ENCODE results near the gene MC4R.
"Not testable (repeated sequence)": the region's sequence is repeated elsewhere in the genome, so short reads cannot be mapped to it uniquely, and the experiment has no call there.

Gene MC4R

DNA sequence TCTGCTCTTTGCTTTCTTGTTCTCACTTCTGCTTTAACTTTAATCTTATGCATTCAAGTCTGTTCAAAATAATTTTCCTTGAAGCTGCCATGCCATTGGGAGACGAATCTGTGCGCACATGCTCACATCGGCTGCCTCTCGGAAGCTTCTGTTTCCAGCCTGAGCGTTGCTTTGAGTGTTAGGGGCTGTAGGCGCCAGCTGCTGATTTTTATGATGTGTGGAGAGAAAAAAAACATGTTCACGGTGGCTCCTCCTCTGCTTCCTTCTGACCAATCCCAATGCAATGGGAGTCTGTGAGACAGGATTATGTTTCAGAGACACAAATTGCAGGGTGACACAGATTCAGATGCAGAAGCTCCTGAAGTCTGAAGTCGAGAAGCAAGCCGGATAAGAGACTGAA is at the start of gene MC4R:
Gene MC4R (minus strand): TSS at position 180 of the 400 bp plus-strand sequence. CDS start 426 bp downstream, outside the sequence.
- DNase-seq = no peak

DNA sequence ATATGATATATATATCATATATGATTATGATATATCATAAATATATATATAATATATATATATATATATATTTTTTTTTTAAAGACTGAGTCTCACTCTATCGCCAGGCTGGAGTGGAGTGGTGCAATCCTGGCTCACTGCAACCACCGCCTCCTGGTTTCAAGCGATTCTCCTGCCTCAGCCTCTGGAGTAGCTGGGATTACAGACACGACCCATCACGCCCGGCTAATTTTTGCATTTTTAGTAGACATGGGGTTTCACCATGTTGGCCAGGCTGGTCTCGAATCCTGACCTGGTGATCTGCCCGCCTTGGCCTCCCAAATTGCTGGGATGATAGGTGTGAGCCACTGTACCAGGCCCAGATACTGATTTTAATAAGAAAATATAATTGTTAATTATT is 49.7 kb upstream of the MC4R start:
- not testable (repeated sequence) for DNase-seq

DNA sequence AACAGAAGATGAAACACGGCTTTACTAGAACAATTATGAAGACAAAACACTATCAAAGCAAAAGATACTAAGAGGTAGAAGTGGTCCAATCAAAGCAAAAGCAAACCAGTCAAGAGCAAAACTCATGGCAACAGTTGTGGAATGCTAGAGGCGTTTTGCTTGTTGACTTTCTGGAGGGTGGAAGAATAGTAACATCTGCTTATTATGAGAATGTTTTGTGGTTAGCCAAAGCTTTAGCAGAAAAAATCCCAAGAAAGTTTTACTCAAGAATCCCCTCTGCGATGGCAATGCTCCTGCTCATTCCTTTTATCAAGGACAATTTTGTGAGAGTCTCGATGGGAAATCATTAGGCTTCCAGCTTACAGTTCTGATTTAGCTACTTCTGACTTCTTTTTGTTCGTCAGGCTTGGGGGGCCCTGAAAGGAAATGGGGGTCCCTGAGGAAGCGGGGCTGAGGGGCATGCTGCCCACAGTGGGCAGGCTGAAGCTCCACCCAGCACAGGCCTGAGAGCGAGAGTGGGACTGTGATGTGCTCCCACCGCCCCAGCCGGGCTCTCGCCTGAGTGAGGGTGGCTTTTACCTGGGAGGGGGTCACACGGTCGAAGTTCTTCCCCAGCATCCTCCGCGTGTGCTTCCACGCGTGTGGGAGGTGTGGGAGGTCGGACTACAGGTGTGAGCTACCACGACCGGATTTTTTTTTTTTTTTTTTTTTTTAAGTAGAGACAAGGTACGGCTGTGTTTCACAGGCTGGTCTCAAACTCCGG is 49.0 kb upstream of the MC4R start:
- no peak for DNase-seq

DNA sequence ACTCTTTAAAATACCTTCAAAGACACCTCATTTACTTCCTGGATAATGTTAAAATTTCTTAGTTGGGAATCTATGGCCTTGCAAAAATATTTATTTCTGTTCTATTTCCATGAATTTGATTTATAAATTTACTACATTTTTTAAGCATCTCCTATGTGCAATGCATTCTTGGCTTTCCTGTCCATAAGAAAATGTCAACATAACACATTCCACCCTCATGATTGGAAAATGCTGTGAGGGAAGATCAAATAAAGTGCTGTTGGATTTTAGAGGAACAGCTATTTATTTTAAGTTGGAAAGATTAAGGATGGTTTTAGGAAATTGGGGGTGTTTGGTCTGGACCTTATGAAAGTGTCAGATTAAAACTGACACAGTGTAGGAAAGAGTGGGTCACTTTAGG is 45.4 kb upstream of the MC4R start:
- no peak for DNase-seq

DNA sequence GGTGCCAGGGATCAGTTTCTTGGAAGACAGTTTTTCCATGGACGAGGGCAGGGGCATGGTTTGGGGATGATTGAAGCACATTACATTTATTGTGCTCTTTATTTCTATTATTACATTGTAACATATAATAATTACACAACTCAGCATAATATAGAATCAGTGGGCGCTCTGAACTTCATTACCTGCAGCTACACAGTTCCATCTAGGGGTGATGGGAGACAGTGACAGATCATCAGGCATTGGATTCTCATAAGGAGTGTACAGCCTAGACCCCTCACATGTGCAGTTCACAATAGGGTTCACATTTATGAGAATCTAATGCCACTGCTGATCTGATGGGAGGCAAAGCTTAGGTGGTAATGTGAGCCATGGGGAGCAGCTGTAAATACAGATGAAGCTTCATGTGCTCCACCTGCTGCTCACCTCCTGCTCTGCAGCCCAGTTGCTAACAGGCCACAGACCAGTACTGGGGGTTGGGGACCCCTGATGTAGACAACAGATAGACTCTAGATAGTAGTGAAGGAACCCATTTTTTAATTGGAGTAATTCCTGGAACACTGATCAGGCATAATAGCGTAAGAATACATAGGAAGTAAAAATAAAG is 41.5 kb upstream of the MC4R start:
- DNase-seq = peak in 1 of 3 donors; percentile 0

DNA sequence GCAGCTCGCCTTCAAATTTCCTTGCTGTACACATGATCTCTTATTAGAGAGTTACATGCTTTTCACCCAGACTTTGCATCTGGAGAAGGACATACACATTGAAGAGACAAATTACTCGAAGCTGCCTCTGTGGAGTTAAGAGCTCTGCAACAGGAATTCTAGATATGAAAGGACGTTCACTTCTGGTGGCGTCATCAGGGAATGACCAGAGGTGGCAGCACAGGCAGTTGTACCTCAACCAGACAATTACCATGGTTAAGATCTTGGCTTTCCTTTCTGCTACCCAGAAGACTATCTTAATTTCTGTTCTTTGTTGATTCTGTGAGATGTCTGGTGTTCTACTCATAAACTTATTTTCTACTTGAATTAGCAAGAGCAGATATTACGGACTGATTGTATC is 39.1 kb upstream of the MC4R start:
- no peak for DNase-seq

DNA sequence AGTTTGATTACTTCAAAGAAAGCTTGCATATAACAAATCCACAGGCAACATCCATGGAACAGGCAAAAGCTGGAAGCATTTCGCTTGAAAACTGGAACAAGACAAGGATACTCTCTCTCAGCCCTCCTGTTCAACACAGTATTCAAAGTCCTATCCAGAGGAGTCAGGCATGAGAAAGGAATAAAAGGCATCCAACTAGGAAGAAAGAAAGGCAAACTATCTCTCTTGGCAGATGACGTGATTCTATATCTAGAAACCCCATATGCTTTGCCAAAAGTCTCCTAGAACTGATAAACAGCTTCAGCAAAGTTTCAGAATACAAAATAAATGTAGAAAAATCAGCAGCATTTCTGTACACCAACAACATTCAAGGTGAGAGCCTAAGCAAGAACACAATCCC is 34.1 kb upstream of the MC4R start:
- DNase-seq = no peak

DNA sequence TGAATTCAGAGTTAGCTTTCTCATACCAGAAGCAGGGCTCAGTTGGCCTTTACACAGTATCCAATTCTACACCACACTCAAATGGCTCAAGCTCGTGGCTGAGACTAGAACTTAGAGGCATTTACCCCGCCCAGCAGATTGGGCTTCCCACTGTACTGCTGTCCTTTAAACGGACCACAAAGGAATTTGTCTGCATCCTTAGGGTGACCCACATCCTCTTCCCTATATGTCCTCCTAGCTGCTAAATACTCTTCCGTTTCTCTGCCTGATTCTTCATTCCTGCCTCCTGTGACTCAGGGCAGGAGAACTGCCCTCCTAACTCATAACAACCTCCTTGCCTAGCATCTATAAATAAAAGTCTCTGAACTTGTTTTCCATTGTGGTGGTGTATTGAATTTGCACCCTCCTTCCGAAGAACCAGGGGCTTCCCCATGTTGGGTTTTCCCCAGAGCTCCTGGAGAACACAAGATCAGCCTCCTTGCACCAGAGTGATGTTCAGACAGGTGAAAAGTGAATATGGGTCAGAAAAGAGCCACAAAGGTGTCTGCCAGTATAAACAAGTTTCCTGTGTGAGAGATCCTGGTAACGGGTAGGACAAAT is 32.0 kb upstream of the MC4R start:
- no peak for DNase-seq

DNA sequence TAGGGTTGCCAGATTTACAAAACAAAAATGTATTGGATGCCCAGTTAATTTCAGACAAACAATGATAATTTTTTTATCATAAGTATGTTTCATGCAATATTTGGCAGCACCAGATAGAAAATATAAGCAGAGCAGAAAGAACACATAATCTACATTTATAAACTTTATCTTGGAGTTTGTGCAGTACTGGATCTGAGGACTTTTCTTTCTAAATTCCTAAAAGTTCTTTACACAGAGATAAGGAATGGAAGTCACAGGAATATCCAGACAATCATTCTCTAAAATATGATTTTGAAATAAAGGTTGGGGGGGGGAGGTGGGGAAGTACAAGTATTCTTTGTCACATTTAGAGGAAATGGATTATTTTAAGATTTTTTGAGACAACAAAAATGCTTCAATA is 28.8 kb upstream of the MC4R start:
- no peak for DNase-seq

DNA sequence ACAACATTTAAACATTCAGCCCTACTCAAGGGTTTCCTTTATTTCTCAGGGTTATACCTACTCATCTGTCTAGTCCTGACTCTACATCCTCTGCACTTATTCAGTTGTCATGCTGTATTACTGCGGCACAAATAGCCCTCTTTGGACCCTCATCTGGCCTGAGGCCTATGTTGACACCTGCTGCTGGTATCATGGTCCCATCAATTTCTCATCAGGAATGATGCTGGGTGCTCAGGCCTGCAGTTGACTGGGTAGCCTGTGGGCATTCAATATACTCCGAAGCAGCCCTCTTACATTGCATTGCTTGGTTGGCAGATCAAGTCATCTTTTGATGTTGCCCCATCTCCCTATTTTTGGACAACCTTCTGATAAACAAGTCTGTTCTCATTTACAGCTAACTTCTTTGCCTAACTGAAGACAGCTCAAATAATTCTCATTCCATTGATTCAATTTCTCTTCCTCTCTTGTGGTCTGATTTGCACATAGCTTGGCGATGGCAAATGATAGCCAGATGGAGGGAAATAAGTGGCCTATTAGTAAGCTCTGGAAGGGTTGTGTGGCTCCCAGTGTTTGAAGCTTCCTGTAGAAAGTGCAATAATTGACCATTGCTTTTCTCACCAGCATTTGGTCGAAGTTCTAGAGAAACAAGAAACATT is 19.1 kb upstream of the MC4R start:
- DNase-seq = no peak

DNA sequence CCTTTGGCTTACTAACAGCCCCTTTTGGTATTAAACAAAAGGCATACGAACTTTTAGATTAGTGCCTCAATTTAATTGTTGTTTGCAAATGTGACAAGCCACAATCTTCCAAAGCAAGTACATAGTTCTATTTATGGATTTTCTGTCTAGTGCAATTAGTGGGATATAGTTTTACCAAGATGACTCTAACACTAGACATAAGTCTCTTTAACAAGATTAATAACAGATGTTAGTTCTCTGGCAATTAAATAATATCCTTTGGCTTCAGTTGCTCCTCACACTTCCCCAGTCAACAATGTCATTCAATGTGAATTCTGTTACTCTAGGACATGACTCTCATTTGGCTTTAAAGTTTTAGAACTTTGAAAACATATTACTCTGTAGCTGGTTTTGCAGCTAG is 16.7 kb upstream of the MC4R start:
- DNase-seq = no peak

DNA sequence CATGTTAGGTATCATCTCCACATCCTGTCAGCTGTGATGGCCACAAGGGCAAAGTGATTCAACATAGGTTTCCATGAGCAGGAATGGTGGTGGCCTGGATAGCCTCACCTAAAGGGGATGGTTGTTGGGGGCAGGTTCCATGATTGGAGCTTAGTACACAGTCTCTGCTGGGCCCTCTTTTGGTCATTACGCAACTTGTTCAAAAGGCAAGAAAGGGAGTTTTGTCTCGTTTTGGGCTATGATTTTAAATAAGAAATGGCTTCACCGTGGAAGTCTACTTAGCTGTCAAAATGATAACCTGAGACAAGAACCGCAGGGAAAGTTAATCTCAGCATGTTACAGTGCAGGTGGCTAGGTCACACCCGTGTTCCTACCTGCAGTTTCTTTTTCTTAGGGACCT is 13.1 kb upstream of the MC4R start:
- no peak for DNase-seq

DNA sequence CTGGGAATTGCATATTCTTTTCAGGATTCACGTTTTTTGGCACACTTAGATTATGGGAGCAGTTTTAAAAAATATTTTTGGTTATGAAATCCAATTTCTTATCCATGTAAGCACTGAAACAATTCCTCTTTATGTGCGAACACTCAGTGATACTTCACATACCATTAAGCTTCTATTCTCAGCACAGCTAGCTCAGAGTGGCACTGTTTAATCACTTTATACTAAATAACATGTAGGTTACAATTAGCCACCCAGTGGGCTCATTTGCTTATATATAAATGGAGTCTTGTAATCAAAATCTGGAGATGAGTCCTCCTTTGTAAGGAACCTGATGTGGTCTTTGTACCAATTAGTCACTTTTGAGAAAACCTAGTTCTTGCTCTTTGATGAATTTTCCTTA is 11.3 kb upstream of the MC4R start:
- no peak for DNase-seq

DNA sequence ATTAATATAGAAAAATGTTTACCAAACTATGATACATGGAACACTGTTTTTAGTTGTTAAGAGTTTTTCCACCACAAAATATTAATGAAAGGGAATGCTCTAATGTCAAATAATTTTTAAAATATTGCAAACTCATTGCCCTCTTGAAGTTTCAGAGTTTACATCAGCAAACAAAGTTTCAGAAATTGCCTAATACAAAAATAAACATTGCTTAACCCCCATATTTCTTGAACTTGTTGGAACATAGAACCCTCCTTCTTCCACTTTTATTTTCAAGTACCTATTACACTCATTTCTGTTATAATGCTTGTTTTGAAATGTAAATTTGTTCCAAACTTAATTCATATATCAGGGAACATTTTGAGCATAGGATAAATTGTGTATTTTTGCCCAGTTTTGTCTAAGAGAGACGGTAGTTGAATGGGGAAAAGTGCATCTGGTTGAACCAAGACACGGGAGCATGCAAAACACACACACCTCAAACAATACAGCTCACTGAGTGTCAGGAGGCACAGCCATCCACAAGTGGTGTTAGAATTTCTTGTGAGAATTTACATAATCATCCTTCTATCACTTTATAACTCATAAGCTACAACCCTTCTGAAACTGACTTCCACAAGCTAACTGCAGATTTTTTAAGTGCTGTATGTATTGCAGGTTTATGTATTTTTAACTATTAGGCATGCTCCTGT is 5.3 kb upstream of the MC4R start:
- DNase-seq = peak in 1 of 3 donors; percentile 2

DNA sequence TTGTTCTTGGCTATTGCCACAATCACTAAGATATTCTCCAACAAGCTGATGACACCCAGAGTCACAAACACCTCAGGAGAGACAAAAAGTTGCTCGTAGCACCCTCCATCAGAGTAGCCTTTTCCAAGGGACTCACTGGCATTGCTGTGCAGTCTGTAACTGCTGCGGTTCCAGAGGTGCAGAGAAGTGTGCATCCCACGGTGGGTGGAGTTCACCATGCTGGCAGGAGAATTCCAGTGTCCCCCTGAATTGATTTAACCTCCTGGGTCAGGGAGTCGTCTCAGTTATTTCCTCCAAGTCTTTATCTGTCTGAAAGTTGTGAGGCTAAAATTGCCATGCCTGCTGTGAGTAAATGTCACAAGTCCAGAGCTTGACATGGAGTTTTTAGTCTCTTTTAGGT is 443 bp downstream of the MC4R start:
- DNase-seq = no peak

DNA sequence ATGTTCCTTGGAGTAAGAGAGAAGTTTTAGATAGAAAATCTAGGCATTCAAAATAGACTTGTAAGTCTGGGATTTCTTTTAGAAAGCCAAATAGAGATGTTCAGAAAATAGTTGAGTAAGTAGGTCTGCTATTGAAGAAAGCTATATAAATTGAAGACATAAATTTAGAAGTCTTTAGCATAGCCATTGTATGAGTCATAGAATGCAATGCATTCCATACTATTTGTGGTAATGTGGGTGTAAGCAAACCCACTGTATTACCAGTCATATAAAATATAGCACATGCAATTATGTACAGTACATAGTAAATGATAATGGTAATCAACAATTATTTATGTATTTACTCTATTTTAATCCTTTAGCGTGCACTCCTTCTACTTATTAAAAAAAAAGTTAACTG is 14.1 kb downstream of the MC4R start:
- no peak for DNase-seq

DNA sequence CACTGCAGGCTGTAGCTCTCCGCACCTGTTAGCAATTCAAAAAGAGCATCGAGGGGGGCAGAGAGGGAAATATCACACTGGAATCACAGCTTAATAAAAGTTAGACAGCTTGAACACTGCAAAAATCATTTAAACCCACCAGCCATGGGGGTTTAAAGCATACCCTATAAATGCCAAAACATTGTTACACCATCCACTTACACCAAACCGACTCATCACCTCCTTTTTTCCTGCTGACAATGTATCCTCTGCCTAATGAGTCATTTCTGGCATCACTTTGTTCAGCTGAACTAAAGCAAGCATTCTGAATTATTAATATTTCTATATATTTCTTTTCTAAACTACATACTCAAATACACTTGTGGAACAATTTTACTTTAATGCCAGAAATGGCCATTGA is 21.6 kb downstream of the MC4R start:
- no peak for DNase-seq

DNA sequence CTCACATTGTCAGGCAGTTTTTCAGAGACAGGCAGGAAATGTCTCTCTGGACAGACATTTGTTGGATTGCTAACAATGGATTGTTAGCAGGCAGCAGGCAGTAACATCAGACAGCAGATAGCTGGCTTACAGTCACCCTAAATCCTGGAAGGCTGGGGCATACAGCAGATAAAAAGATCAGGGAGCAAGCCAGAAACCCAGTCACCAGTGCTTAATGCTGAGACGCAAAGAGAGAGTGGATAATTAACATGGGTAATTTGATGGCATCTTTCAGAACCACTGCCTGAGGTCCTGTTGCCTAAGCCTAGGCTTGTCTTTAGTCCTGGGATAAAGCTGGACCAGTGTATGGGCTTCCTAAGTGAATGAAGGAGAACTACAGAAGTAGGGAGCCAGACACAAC is 22.4 kb downstream of the MC4R start:
- no peak for DNase-seq

DNA sequence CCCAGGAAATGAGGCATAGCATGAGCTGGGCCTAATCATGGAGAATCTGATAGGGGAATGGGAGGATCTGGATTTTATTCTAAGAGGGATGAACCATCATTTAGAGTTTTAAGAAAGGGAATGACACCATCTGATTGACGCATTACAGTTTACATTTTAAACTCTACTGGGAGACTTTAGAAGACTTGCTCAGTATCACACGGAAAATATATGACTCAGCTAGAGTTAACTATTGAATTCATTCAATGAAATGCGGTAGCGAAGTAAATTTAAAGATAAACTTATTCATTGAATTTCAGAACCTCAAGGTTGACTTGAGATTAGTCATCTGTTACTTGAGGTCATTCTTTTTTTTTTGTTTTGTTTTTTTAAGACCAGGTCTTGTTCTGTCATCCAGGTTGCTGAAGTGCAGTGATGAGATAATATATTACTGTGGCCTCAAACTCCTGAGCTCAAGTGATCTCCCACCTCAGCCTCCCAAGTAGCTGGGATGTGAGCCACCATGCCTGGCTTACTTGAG is 25.0 kb downstream of the MC4R start:
- DNase-seq = no peak

DNA sequence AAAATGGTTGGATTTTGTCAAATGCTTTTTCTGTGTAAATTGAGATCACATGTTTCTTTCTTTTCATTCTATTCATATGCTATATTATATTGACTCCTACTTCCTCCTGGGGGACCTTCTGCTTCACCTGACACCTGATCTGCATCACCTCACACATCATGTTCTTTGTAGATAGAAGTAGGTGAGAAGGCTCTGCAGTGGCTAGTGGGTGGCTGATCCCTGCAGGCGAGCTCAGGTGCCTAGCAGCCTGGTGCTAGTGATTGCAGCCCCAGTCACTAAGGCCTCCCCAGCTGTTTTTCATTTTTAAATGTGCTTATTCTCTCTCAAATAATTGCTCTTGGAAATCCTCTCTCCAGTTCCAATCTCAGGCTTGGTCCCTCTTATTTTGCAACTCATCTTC is 33.6 kb downstream of the MC4R start:
- no peak for DNase-seq

DNA sequence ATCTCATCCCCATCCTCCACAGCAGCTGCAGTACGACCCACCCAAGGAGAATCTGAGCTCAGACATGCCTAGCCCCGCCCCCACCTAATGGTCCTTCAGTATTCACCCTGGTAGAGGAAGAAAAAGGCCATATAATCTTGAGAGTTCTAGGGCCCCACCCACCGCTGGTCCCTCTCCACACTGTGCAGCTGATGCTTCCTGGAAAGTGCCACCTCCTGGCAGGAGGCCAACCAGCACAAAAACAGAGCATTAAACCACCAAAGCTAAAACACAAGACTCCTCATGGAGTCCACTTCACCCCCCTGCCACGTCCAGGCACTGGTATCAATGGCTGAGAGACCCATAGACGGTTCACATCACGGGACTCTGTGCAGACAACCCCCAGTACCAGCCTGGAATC is 40.7 kb downstream of the MC4R start:
- no peak for DNase-seq

DNA sequence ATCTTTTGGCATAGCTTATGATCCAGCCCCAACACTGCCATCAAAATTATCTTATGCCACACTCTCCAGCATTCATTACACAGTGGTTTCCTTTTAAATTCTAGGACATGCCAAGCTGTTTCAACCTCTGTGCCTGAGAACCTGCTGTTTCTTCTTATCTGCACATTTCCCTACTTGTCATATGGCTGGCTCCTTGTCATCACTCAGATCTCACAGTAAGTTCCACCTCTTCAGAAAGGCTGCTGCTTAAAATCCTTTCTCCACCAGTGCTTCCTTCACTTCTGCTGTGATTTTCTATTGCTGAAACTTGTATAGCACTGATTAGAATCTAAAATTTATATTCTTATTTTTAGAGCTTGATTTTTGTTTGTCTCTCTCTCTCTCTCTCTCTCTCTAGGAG is 43.4 kb downstream of the MC4R start:
- DNase-seq = no peak

DNA sequence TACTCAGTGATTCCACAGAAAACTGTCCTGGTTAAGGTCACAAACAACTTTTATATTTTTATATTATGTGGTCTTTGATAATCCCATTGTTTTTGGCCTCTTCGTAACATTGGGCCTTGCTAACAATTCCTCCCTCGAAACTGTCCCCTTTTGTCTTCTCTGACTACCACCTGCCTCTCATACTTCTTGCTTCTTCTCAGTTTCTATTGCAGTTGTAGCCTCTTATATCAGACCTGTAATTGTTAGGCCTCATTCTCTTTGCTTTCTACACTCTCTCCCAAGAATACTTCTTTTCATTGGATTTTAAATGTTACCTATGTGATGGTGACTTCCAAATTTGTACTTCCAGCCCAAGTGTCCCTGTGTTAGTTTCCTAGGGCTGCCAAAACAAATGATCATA is 44.7 kb downstream of the MC4R start:
- DNase-seq = no peak

Data from suppressor macrophage treated with lipopolysaccharide for 1 hour (primary cell).